ENCODE results near the gene EFCAB13.

DNA sequence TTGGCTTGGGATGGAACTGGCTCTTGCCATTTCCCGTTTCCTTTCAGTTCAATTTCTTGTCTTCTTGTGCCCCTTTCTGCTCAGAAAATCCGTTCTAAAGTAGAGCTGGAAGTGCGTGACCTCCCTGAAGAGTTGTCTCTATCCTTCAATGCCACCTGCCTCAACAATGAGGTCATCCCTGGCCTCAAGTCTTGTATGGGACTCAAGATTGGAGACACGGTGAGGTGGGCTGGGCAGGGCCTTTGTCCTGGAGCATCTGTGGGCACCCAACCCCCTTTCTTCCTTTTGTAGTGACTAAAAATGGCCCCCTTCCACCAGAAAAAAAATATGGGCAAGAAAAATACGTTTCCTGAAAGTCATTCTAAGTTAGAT is 32.9 kb upstream of the EFCAB13 start:
- TF ChIP-seq POLR2AphosphoS5 (IDR thresholded peaks at IDR 0.05; ENCODE audit: low read depth, low read length) (no peak), TAF1 (IDR thresholded peaks at IDR 0.05; ENCODE audit: borderline replicate concordance, insufficient read depth, low read length) (no peak), SIN3A (IDR thresholded peaks at IDR 0.05; ENCODE audit: borderline replicate concordance, insufficient read depth, low read length) (no peak), FOXP2 (optimal IDR thresholded peaks at IDR 0.05; ENCODE audit: borderline replicate concordance, extremely low read depth, extremely low read length, insufficient read depth) (no peak)
- TF ChIP-seq, protein P1, sequence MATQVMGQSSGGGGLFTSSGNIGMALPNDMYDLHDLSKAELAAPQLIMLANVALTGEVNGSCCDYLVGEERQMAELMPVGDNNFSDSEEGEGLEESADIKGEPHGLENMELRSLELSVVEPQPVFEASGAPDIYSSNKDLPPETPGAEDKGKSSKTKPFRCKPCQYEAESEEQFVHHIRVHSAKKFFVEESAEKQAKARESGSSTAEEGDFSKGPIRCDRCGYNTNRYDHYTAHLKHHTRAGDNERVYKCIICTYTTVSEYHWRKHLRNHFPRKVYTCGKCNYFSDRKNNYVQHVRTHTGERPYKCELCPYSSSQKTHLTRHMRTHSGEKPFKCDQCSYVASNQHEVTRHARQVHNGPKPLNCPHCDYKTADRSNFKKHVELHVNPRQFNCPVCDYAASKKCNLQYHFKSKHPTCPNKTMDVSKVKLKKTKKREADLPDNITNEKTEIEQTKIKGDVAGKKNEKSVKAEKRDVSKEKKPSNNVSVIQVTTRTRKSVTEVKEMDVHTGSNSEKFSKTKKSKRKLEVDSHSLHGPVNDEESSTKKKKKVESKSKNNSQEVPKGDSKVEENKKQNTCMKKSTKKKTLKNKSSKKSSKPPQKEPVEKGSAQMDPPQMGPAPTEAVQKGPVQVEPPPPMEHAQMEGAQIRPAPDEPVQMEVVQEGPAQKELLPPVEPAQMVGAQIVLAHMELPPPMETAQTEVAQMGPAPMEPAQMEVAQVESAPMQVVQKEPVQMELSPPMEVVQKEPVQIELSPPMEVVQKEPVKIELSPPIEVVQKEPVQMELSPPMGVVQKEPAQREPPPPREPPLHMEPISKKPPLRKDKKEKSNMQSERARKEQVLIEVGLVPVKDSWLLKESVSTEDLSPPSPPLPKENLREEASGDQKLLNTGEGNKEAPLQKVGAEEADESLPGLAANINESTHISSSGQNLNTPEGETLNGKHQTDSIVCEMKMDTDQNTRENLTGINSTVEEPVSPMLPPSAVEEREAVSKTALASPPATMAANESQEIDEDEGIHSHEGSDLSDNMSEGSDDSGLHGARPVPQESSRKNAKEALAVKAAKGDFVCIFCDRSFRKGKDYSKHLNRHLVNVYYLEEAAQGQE (IDR thresholded peaks at IDR 0.05; ENCODE audit: insufficient read depth in 1 of 2, low read depth in 2 of 2, low read length in 2 of 2) = no peak

Measured in PFSK-1 (cell line).